Measurements from ENCODE around the gene NGFR.
"Not testable (repeated sequence)": the region's sequence is repeated elsewhere in the genome, so short reads cannot be mapped to it uniquely, and the experiment has no call there.

NGFR gene

DNA sequence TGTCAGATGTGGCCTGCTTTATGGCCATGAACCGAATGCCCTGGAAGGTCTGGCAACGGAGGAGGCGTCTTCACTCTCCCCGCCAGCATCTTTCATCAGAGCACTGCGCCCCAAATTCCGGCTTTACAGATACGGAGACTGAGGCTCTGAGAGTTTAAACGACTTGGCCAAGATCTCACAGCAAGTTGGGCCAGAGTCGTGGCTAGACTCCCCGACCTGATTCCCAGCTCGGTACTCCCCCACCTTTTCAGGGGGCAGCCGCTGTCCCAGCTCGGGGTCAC, 1.7 kb downstream of the NGFR start:
- peak; percentile 20 for DNase-seq

- DNase-seq, result peak; percentile 25
Measured at GRCh38 chr17:49497148-49498028, 2.3 kb downstream of the NGFR start.

DNA sequence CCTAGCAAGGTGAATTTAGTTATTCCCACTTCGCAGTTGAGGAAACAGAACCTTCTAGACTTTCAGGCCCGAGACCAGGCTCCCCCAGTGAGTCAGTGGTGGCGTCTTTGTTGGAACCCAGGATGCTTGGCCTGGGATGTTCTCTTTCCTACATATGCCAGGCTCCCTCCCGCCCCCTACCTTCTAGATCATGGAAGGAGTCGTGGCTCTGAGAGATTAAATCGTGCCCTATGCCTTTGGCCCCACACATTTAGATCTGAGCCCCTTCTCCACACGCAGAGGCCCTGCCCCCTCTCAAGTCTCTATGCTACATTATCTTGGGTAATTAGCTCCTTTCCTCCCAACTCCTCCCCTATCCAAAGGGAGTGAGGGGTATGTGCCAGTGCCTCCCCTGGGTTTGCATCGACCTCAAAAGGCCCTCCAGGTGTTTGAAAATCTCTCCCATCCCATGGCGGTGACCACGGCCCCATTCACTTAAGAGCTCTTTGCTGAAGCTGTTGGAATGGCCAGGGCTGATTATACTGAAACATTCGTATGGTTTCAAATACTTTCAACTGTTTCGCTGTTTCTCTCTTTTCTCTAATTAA, 3.0 kb downstream of the NGFR start:
- DNase-seq, result no peak

- no peak for DNase-seq
Measured at GRCh38 chr17:49501496-49501895, 6.4 kb downstream of the NGFR start.

GRCh38 chr17:49502254-49502653, 7.2 kb downstream of the NGFR start:
- DNase-seq, result no peak

- not testable (repeated sequence) for DNase-seq
Measured at GRCh38 chr17:49502680-49503079, 7.6 kb downstream of the NGFR start.

- no peak for DNase-seq
Measured at GRCh38 chr17:49504369-49504768, 9.3 kb downstream of the NGFR start.

GRCh38 chr17:49505854-49506253, 10.8 kb downstream of the NGFR start:
- no peak for DNase-seq

DNA sequence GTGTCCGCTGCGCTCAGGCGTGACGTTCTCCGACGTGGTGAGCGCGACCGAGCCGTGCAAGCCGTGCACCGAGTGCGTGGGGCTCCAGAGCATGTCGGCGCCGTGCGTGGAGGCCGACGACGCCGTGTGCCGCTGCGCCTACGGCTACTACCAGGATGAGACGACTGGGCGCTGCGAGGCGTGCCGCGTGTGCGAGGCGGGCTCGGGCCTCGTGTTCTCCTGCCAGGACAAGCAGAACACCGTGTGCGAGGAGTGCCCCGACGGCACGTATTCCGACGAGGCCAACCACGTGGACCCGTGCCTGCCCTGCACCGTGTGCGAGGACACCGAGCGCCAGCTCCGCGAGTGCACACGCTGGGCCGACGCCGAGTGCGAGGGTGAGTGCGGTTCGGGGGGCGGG, 11.2 kb downstream of the NGFR start:
- no peak for DNase-seq

- no peak for DNase-seq
Measured at GRCh38 chr17:49508061-49508865, 13.2 kb downstream of the NGFR start.

- no peak for DNase-seq
Measured at GRCh38 chr17:49508866-49509587, 13.9 kb downstream of the NGFR start.

DNA sequence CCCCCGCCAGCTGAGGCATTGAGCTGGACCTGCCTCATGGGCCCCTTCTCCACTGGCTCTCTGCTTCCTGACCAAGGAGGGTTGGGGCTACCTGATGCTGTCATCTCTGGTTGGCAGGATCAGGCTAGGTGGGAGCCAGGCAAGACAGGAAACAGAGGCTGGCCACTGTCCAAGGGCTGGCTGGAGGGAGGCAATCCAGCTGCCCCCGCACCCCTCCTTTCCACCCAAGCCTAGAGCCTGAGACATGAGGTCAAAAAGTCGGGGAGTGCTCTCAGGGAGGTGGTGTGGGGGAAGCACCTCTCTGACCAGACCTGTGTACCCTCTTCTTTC, 14.5 kb downstream of the NGFR start:
- DNase-seq, result no peak

DNA sequence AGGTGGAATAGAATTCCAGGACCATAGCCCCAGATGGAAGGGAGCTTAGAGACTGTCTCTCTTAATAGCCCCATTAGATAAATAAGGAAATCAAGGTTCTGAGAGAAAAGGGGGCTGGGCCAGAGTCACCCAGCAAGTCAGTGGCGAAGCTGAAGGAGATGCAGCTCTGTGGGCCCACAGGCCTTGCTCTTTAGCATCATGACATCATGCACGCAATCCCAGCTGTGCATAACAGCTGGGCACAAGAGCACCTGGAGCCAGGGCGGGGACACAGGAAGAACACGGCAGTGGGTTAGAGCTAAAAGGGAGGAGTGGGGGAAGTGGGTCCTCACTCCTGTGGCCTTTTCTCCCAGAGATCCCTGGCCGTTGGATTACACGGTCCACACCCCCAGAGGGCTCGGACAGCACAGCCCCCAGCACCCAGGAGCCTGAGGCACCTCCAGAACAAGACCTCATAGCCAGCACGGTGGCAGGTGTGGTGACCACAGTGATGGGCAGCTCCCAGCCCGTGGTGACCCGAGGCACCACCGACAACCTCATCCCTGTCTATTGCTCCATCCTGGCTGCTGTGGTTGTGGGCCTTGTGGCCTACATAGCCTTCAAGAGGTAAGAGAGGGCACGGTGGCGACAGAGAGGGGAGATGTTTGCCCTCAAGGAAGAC, 15.1 kb downstream of the NGFR start:
- DNase-seq, result no peak

GRCh38 chr17:49510720-49511110, 15.6 kb downstream of the NGFR start:
- no peak for DNase-seq

GRCh38 chr17:49511810-49512209, 16.7 kb downstream of the NGFR start:
- no peak for DNase-seq

DNA sequence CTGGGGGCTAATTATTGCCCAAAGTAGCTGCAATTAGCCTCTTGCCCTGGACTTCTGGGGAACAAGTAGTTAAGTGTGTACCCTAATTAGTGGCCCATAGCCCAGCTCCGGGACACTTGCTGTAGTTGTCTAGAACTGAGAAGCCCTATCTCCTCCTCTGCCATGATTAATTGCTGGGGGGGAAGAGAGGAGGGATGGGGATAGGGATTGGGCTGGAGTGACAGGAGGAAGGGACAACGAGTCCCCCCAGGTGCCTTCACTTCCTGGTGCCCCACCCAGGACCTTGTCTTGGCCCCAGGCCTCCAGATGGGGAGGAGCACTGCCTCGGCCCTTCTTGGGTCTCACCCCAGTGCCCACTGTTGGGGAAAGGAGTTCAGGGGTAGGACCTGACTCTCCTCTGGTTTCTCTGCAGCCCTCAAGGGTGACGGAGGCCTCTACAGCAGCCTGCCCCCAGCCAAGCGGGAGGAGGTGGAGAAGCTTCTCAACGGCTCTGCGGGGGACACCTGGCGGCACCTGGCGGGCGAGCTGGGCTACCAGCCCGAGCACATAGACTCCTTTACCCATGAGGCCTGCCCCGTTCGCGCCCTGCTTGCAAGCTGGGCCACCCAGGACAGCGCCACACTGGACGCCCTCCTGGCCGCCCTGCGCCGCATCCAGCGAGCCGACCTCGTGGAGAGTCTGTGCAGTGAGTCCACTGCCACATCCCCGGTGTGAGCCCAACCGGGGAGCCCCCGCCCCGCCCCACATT, 17.4 kb downstream of the NGFR start:
- no peak for DNase-seq

DNA sequence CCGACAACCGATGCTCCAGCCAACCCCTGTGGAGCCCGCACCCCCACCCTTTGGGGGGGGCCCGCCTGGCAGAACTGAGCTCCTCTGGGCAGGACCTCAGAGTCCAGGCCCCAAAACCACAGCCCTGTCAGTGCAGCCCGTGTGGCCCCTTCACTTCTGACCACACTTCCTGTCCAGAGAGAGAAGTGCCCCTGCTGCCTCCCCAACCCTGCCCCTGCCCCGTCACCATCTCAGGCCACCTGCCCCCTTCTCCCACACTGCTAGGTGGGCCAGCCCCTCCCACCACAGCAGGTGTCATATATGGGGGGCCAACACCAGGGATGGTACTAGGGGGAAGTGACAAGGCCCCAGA, 17.9 kb downstream of the NGFR start:
- DNase-seq, result no peak

DNA sequence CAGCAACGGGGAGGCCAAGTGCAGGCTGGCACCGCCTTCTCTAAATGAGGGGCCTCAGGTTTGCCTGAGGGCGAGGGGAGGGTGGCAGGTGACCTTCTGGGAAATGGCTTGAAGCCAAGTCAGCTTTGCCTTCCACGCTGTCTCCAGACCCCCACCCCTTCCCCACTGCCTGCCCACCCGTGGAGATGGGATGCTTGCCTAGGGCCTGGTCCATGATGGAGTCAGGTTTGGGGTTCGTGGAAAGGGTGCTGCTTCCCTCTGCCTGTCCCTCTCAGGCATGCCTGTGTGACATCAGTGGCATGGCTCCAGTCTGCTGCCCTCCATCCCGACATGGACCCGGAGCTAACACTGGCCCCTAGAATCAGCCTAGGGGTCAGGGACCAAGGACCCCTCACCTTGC, 18.5 kb downstream of the NGFR start:
- DNase-seq, result no peak

DNA sequence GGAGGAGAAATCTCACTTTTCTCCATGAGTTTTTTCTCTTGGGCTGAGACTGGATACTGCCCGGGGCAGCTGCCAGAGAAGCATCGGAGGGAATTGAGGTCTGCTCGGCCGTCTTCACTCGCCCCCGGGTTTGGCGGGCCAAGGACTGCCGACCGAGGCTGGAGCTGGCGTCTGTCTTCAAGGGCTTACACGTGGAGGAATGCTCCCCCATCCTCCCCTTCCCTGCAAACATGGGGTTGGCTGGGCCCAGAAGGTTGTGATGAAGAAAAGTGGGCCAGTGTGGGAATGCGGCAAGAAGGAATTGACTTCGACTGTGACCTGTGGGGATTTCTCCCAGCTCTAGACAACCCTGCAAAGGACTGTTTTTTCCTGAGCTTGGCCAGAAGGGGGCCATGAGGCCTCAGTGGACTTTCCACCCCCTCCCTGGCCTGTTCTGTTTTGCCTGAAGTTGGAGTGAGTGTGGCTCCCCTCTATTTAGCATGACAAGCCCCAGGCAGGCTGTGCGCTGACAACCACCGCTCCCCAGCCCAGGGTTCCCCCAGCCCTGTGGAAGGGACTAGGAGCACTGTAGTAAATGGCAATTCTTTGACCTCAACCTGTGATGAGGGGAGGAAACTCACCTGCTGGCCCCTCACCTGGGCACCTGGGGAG, 19.1 kb downstream of the NGFR start:
- no peak for DNase-seq

- DNase-seq, result no peak
Measured at GRCh38 chr17:49515196-49515770, 20.2 kb downstream of the NGFR start.

- DNase-seq, result no peak
Measured at GRCh38 chr17:49516180-49516579, 21.1 kb downstream of the NGFR start.
